GM18499 (cell line): ENCODE results near the gene MCF2L.

Experiments
- ATAC-seq: cut with Tn5 transposase; IDR thresholded peaks from one replicate; pipeline ENCODE4 v1.9.1; 2021; ENCODE audit warnings: moderate number of reproducible peaks; ENCODE audit not compliant: insufficient read depth, unreplicated experiment

MCF2L gene

DNA sequence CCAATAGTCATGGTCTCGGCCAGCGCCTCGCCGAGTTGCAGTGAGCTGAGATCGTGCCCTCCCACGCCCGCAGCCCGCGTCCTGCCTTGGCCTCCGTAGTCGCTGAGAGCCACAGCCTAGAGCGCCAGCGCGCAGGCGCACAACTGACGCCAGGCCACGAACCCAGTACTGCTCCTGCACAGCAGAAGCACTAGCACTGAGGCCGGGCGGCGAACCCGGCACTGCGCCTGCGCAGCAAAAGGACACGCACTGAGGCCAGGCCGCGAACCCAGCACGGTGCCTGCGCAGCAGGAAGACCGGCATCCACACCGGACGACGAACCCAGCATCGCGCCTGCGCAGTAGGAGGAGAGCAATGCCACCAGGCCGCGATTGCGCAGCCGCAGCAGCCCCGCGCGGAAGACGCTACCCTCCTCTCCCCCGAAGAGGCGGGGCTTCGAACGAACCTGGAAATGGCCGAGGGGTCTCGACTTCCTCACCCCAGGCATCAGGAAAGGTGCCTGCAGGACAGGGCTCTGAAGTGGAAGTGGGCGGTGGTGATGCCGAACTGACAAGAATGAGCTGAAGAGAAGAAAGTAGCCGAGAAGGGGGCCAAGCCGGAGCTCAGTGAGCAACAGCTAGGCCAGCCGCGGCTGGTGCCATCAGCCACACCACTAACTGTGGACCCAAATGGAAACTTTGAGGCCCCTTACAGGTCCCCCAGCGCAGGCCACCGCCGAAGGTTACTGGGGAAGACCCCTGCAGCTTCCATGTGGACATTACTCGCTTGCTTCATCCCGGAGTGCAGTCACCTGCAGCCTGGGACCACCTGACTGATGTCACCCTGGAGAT lies 161.1 kb downstream of the MCF2L start:
- ATAC-seq = no peak

DNA sequence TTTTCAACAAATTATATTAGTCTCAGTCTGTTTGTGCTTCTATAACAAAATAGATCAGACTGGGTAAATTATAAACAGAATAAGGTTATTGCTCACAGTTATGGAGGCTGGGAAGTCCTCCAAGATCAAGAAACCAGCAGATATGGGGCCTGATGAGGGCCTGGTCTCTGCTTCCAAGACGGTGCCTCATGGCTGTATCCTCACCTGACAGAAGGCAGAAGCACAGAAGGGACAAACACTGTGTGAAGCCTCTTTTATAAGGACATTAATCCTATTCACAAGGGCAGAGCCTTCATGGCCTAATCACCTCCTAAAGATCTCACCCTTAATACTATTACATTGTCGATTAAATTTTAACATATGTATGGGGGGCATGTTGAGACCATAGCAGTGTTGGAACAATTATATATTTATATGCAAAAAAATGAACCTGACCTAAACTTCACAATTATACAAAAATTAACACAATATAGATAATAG lies 166.3 kb downstream of the MCF2L start:
- no peak for ATAC-seq

DNA sequence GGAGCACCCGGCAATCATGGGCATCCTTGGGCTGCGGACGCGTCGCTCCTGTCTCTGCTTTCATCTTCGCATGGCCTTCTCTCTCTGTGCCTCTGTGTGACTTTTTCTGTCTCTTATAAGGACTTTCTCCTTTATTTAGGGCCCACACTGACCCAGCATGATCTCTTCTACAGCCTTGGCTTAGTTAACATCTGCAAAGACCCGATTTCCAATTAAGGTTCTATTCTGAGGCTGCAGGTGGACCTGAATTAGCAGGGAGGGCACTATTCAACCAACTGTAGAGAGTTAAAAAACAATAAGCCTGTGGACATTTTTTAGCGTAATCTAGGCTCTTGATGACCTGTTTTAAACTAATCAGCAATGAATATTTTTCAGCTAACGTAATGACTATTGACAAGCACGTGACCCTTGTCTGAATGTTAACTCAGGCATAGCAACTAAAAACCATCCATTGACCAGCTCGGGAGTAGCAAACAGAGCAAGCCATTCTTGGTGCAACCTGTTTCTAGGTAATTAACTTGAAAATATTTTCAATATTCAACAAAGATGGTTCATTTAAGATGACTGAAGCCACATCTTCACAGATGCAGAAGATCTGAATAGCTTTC lies 168.8 kb downstream of the MCF2L start:
- no peak for ATAC-seq

DNA sequence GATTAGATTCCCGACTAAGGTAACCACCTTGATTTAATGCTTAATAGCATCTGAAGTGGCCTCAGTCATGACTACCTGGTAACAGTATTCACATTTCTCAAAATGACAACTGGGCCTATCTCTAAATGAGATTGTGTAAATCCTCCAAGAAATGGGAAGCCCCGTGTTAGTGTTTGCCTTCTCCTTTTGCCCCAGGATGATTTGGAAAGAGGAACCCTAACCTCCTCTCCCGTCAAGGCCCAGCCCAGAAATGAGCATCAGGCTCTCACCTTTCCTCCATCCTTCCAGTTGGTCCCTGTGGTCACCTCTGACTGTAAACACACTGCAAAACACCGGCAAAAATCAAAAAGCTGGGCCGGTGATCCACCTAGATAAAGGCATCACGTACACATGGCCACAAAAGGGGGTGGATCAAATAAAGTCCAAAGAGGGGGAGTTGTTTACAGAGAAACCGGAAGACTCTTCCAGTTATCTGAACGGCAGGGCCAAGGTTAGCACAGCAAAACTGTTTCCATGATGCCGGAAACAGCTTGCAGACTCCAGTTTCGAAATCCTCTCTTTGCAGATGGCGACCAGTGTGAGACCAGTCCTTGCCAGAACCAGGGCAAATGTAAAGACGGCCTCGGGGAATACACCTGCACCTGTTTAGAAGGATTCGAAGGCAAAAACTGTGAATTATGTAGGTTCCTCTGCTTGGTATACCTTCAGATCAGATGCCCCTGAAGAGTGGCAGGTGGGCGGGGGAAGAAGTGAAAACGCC lies 170.0 kb downstream of the MCF2L start:
- ATAC-seq = no peak

DNA sequence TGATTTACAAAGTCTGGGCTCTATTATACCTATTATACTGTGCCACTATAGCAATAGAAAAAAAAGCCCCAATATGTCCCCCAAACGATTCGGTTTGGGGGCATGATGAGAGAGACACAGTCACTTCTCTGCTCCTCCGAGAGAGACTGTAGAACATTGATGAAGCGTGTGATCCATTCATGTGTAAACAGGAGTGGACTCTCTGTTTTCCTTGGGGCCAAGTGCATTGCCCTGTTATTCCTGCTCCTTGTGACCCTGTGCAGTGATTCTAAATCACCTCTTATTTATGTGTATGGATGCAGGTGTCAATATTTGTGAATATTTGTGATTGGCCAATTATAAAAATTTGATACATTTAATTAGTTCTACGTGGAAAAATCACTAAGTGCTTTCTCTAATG lies 170.6 kb downstream of the MCF2L start:
- ATAC-seq = no peak

DNA sequence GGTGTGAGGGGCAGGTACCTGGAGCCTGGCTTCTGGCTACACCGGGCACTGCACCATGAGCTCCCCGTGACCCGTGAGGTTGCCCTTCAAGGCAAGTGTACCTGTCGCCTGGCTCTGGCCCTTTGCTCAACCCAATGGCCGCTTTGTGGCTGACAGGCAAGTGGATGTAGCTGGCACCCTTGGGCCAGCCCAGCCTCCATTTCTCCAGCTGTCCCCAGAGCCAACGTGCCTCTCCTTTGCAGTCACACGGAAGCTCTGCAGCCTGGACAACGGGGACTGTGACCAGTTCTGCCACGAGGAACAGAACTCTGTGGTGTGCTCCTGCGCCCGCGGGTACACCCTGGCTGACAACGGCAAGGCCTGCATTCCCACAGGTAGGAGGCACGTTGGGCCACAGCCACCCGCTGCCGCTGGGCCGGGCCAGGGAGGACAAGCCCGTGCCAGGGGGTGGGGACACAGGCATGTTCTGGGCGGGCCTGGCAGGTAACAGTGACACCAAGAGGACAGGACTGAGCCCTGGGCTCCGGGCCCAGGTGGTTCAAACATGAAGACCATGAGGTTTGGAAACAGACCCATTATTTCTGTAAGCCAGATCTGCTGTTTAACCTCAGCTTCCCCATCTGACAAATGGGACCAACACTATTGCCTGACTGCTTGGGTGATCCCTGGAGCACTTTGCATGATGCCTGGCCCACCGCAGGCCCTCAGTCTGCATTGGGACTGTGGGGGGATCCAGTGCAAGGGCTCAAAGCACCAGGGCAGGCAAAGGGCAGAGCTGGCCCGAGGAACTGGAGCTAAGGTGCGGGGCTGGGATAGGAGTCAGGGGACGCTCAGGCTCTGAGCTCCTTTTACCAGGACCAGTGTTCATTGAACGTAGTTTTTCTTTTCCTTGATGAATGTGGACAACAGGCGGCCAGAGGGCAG lies 171.9 kb downstream of the MCF2L start:
- no peak for ATAC-seq

DNA sequence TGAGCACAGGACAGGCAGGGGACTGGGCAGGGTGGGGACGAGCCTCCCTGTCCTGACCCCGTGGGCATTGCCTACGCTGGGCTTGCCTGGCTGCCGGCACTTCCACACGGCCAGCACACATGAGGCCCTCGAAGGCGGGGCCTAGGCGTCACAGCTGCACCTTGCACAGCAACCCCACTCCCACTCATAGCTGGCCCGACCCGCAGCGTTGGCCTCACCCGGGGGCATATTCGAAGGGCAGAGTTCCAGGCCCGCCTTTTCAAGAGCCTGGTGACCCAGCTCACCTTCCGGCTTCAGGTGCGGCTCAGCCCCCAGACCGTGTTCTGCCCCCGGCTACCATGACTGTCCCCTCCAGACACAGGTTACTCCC lies 172.6 kb downstream of the MCF2L start:
- ATAC-seq = no peak

DNA sequence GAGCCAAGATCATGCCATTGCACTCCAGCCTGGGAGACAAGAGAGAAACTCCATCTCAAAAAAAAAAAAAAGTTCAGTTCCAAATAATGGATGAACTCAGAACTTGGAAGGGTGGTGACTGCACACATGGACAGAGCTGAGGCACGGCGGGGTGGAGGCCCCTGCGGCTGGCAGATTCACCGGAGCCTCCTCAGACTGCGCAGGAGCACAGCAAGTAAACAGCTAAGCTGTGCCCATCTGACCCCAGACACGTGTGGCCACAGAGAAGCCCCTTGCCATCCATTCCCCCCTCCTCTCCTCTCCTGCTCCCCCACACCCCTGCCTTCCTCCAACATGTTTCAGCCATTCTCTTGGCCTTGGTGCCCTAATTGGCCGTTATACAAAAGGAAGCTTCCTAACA lies 173.9 kb downstream of the MCF2L start:
- ATAC-seq = no peak

DNA sequence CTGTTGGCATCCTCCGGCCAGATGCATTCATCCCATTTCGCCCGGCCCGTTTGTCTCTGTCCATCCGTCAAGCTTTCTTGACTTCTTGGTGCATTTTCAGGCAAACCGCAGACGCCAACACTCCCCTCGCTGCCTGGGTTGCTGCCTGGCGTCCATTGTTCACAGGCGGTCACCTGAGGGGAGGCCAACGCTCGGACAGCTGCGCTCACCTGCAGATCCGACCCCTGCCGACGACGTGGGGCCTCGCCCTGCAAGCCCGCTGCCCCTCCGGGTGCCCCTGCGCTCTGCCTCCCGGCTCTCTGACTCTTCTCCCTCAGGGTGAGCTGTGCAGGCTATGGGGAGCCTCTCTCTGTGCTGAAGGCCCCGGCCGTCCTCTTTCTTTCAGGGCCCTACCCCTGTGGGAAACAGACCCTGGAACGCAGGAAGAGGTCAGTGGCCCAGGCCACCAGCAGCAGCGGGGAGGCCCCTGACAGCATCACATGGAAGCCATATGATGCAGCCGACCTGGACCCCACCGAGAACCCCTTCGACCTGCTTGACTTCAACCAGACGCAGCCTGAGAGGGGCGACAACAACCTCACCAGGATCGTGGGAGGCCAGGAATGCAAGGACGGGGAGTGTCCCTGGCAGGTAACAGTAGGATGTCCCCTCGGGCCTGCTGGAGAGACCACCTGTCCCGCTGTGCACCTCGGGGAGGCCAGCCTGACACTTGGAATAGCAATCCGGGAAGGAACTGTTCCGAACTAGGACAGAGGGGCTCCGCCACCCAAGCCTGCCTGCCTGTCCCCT lies 174.6 kb downstream of the MCF2L start:
- no peak for ATAC-seq

DNA sequence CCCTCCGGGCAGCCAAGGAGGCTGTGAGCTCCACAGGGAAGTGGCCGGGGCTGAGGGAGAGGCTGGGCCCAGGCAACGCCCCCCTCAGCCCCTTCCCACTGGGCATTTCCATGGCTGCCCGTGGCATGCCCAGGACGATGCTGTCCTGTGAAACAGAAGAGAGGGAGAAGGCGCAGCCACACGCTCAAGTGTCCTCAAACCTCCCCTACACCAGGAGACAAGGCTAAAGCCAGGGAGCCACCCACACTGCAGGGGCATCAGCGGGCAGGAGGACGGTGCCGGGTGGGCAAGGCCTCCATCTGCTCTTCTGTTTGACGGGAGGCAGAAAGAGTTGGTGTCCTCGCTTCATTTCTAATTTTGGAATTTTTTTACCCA lies 175.2 kb downstream of the MCF2L start:
- ATAC-seq = no peak

DNA sequence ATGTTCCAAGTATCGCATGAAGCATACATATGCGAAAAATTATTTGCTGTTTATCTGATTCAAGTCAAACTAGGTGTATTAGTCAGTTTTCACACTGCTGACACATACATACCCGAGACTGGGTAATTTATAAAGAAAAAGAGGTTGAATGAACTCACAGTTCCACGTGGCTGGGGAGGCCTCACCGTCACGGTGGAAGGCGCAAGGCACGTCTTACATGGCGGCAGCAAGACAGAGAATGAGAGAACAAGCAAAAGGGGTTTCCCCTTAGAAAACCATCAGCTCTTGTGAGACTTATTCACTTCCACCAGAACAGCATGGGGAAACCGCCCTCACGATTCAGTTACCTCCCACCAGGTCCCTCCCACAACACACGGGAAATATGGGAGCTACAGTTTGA lies 176.5 kb downstream of the MCF2L start:
- no peak for ATAC-seq

DNA sequence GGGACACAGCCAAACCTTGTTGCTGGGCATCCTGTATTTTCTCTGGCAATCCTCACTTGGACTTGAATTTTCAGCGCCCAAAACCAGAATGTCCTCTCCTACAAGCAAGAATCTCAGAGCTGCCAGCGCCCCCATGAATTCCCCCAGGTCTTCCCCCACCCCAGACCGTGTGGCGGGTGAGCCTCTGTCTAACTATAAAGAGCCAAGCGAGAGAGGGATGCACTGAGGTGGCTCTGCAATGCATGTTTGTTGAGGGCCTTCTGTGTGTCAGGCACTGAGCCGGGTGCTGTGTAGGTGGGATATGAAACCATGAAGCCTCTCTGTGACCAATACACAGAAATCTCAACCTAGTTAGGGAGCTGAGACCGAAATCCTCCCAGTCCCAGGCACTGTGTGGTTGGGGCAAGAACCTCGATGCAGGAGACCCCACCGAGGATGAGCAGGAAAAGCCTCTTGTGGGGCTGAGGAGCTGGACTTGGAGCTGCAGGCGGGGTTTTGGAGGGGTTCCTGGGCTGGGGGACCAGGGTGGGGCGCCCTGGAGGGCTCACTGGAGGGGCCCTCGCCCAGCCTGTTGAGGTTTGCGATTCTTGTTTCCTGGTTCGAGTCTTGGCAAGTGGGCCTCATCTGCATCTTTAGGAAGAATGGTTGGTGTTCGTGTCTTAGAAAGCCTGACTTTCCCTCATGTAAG lies 177.0 kb downstream of the MCF2L start:
- no peak for ATAC-seq

DNA sequence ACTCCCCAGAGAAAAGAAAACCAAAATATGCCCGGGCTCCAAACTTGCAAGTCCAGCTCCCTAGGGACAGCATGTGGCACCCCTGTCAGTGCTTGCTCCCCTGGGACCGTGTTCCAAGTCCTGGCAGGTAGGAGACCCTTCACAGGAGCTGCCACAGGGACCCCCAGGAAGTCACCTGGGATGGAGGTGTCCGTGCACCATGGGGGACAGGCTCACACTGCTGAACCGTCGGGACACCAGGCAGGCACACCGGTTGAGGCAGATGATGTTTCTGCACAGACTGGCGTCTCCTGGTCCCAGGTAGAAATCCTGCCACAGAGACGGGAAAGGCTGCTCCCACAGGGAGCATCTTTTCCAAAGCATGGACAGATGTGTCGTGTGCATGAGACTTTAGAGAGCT lies 177.7 kb downstream of the MCF2L start:
- no peak for ATAC-seq

DNA sequence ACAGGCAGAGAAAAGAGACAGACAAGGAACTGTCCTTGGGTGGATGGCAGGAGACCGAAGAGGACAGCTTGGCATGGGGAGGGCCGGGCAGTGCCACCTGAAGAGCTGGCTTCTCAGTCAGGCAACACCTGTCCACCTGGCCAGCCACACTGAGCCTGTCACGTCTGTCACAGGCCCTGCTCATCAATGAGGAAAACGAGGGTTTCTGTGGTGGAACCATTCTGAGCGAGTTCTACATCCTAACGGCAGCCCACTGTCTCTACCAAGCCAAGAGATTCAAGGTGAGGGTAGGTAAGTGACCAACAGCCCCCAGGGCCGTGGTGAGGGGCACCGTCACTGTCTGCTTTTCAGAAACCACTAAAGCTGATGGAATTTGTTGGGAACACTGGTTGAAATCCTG lies 178.2 kb downstream of the MCF2L start:
- no peak for ATAC-seq

DNA sequence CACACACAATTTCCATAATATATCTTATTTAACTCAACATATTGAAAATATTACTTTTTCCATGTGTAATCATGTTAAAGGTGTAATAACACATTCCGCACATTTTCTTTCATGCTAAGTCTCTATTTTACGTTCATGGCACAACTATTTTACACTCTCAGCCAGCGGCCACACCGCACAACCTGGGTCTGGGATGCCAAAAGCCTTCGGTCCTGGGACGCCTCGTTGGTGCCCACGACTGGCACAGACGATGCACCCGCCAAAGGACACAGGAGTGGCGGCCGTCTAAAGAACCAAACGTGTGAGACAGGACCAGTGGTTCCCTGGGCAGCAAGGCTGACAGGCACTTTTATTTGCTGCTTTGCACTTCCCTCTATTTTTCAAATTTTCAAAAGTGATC lies 179.4 kb downstream of the MCF2L start:
- ATAC-seq = no peak

DNA sequence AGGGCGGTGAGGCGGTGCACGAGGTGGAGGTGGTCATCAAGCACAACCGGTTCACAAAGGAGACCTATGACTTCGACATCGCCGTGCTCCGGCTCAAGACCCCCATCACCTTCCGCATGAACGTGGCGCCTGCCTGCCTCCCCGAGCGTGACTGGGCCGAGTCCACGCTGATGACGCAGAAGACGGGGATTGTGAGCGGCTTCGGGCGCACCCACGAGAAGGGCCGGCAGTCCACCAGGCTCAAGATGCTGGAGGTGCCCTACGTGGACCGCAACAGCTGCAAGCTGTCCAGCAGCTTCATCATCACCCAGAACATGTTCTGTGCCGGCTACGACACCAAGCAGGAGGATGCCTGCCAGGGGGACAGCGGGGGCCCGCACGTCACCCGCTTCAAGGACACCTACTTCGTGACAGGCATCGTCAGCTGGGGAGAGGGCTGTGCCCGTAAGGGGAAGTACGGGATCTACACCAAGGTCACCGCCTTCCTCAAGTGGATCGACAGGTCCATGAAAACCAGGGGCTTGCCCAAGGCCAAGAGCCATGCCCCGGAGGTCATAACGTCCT lies 180.0 kb downstream of the MCF2L start:
- ATAC-seq = no peak
